Measurements from ENCODE around the gene RECQL. TPM values are rescaled to one million over a fixed set of nuclear protein-coding genes. Genes with fewer than 3 reads are reported as not detected.
A peak's percentile ranks its signal among the peaks of the same experiment; 100 is the strongest.
"Not testable (repeated sequence)": the region's sequence is repeated elsewhere in the genome, so short reads cannot be mapped to it uniquely, and the experiment has no call there.

The RECQL gene
- total RNA-seq, 1 donor from 2014 or later, result 49.1 TPM

GRCh38 chr12:21505888-21506287, 4.5 kb upstream of the RECQL start:
- no peak for DNase-seq (ENCODE audit: low spot score)

GRCh38 chr12:21502872-21503271, 1.4 kb upstream of the RECQL start:
- DNase-seq (ENCODE audit: low spot score), result no peak

- DNase-seq (ENCODE audit: low spot score), result peak; percentile 34
These were observed 695 bp upstream of the RECQL start for GRCh38 chr12:21502164-21502496.

- no peak for DNase-seq (ENCODE audit: low spot score)
These were observed 613 bp downstream of the RECQL start for GRCh38 chr12:21500786-21501257.

- DNase-seq (ENCODE audit: low spot score), result no peak
These were observed 1.7 kb downstream of the RECQL start for GRCh38 chr12:21499765-21500164.

- no peak for DNase-seq (ENCODE audit: low spot score)
These were observed 15.4 kb downstream of the RECQL start for GRCh38 chr12:21485998-21486397.

GRCh38 chr12:21483531-21483930, 17.9 kb downstream of the RECQL start:
- DNase-seq (ENCODE audit: low spot score), result no peak

GRCh38 chr12:21478756-21479455, 22.5 kb downstream of the RECQL start:
- no peak for DNase-seq (ENCODE audit: low spot score)

- DNase-seq (ENCODE audit: low spot score), result peak; percentile 4
These were observed 24.5 kb downstream of the RECQL start for GRCh38 chr12:21476949-21477348.

GRCh38 chr12:21475552-21475951, 25.9 kb downstream of the RECQL start:
- DNase-seq (ENCODE audit: low spot score), result no peak

GRCh38 chr12:21472197-21472823, 29.1 kb downstream of the RECQL start:
- no peak for DNase-seq (ENCODE audit: low spot score)

- no peak for DNase-seq (ENCODE audit: low spot score)
These were observed 30.1 kb downstream of the RECQL start for GRCh38 chr12:21471294-21471693.

GRCh38 chr12:21467334-21467733, 34.1 kb downstream of the RECQL start:
- DNase-seq (ENCODE audit: low spot score), result not testable (repeated sequence)

- DNase-seq (ENCODE audit: low spot score), result no peak
These were observed 42.0 kb downstream of the RECQL start for GRCh38 chr12:21459474-21459873.

GRCh38 chr12:21456291-21456780, 45.1 kb downstream of the RECQL start:
- DNase-seq (ENCODE audit: low spot score), result no peak

GRCh38 chr12:21453312-21453852, 48.1 kb downstream of the RECQL start:
- no peak for DNase-seq (ENCODE audit: low spot score)

- no peak for DNase-seq (ENCODE audit: low spot score)
These were observed 49.9 kb downstream of the RECQL start for GRCh38 chr12:21451529-21451928.

GRCh38 chr12:21444193-21445146, 57.0 kb downstream of the RECQL start:
- DNase-seq (ENCODE audit: low spot score), result no peak

GRCh38 chr12:21439347-21439746, 62.1 kb downstream of the RECQL start:
- DNase-seq (ENCODE audit: low spot score), result no peak

GRCh38 chr12:21438643-21439042, 62.8 kb downstream of the RECQL start:
- no peak for DNase-seq (ENCODE audit: low spot score)

- DNase-seq (ENCODE audit: low spot score), result no peak
These were observed 66.7 kb downstream of the RECQL start for GRCh38 chr12:21434699-21435098.

GRCh38 chr12:21433525-21433924, 67.9 kb downstream of the RECQL start:
- DNase-seq (ENCODE audit: low spot score), result no peak
